GM12873 (cell line): Measurements from ENCODE around the gene DEDD2.

Experiments
- TF ChIP-seq, protein P1 (sequence below): IDR thresholded peaks from 2 replicates; pipeline ENCODE4 v1.5.1; 2012; ENCODE audit warnings: low read depth, mild to moderate bottlenecking, moderate library complexity, low read length, control low read depth; ENCODE audit not compliant: insufficient read depth; ENCODE audit errors: missing control alignments

DEDD2 gene

GRCh38 chr19:42150911-42151361 is 66.5 kb downstream of the DEDD2 start:
- TF ChIP-seq, protein P1, sequence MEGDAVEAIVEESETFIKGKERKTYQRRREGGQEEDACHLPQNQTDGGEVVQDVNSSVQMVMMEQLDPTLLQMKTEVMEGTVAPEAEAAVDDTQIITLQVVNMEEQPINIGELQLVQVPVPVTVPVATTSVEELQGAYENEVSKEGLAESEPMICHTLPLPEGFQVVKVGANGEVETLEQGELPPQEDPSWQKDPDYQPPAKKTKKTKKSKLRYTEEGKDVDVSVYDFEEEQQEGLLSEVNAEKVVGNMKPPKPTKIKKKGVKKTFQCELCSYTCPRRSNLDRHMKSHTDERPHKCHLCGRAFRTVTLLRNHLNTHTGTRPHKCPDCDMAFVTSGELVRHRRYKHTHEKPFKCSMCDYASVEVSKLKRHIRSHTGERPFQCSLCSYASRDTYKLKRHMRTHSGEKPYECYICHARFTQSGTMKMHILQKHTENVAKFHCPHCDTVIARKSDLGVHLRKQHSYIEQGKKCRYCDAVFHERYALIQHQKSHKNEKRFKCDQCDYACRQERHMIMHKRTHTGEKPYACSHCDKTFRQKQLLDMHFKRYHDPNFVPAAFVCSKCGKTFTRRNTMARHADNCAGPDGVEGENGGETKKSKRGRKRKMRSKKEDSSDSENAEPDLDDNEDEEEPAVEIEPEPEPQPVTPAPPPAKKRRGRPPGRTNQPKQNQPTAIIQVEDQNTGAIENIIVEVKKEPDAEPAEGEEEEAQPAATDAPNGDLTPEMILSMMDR = no peak

DNA sequence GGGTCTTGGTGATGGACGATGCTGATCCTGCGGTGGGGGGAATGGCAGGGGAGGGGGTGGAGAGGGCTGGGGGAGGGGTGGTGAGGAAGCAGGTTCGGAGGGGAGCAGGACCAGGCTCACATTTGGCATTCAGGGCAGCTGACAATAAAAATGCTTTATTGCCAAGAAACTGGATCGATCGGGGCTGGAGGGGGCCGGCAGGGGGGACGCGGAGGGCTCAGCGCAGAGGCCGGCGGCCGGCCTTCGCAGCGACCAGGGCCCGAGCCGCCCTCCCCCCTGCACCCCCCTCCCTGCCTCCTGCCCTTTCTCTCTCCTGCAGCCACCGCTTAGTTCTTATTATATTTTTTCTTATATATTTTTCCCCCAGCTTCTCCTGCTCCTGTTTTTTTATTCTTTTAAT is 67.1 kb downstream of the DEDD2 start:
- TF ChIP-seq, protein P1 = no peak

DNA sequence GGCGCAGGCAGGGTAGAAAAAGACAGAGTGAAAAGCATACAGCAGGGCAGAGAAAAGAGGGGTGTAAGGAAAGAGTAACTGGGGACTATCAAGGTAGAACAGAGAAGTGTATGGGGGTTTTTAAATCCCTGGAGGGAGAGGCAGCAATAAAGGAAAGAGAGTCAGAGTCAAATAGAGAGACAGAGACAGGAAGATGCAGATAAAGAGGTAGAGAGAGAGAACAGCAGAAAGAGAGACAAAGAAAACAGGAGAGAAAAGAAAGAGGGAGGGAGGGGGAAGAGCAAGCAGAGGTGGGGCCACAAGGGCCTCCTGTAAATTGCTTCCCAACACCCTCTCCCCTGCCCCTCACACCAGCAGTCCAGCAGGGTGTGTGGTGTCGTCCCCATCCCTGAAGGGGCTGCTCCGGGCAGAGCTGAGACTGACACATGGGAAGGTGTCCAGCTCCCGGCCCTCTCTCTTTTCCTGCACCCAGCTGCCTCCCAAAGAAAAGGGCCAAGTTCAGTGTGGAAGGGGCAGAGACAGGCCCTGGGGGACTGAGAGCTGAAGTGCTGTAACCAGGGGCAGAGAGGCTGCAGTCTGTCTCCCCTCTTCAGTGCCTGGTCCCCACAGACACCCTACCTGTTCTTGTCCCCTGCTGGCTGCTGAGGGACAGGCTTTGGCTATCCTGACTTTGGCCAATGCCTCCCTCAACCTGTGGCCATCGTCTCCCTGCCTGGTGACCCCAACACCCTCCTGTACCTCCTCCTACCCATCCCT is 67.9 kb downstream of the DEDD2 start:
- TF ChIP-seq, protein P1 = no peak
